Stimulated activated CD8-positive, alpha-beta memory T cell treated with anti-CD3 and anti-CD28 coated beads, Interleukin-4, amount 100 ng/mL, for 24 hours (primary cell): ENCODE results near the gene ZNG1B.
"Not testable (repeated sequence)": the region's sequence is repeated elsewhere in the genome, so short reads cannot be mapped to it uniquely, and the experiment has no call there.

ENCODE experiments used
- DNase-seq: peaks from one replicate; pipeline ENCODE4 v3.0.0-alpha.2; 2020; ENCODE audit warnings: low read depth

ZNG1B gene

GRCh38 chr2:113503094-113504042 lies 65.9 kb downstream of the ZNG1B start:
- not testable (repeated sequence) for DNase-seq

DNA sequence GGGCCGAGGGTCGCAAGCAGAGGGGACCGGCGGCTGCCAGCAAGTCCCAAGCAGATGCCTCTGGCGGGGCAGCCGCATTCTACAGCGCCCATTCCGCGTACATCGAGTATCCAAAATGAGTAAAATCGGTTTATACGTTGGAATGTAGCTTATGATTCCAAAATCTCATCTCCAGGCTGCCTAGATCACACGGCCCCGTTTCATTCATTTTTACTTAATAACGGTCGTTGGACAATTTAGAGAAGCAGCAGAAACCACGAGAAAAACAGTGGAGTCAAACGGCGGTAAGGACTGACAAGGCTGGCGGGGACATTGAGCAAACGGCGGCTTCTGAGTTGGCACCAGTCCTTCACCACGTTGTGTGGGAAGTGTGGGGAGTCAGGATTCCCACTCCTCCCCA lies 66.6 kb downstream of the ZNG1B start:
- DNase-seq, result not testable (repeated sequence)

DNA sequence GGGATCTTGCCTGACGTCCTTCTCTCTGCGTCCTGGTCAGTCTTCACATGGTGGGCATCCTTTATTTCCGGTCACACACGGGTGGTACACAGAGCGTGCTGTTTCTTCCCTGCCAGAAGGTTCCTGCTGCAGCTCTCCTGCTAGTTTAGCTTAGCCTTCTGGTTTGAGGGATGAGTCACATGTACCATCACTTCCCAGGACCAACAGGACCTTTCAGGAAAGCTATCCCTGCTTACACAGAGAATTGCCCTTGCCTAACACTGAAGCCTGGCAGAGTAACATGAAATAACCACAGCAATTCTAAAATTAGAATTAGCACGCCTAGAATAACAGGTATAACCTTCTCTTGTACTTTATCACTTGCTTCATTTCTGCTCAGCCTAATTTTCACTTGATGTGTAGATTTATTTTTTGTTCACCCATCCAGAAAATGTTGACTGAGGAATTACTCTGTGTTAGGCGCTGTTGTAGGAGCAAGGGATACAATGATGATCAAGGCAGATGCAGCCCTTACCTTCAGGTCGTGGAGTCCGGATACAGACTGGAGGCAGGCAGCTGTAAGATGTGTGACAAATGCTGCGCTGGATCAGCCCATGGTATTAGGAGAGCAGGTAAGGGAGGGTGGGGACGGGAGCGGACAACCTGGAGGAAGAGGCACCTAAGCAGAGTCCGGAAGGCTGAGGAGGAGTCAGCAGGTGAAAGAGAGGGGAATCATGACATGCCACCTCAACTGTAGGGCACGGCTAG lies 70.1 kb downstream of the ZNG1B start:
- DNase-seq, result not testable (repeated sequence)

DNA sequence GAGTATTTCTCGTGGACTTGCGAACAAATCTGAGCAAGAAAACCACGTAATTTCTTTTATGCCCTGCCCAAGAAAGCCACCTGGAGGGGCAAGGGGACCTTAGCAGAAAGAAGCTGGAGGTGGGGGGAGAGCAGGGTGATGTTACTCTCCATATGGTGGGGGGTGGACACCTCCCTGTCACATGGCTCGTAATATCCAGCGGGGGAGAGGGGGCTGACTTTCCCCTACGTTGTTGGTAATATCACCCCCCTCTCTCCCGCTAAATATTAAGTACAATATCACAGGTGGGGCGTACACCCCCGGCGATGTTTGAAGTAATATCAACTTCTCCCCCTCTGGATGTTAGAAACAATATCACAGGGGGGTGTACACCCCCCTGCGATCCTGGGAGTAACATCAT lies 70.7 kb downstream of the ZNG1B start:
- DNase-seq, result not testable (repeated sequence)

GRCh38 chr2:113510913-113511312 lies 73.4 kb downstream of the ZNG1B start:
- DNase-seq, result not testable (repeated sequence)

DNA sequence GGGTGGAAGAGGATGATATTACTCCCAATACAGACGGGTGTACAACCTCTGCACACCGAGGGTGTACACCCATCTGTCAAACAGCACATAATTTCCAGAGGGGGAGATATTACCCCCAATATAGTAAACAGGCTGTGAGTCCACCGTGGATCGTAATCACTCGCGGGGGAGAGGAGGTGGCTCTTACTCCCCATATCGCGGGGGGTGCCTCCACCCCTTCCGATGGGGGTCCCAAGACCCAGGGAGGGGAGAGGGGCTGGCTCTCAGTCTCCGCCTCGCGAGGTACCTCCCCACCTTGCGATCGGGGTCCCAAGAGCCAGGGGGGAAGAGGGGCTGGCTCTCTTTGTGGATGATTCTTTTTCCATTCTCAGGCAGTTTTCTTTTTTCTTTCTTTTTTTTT lies 74.4 kb downstream of the ZNG1B start:
- not testable (repeated sequence) for DNase-seq

DNA sequence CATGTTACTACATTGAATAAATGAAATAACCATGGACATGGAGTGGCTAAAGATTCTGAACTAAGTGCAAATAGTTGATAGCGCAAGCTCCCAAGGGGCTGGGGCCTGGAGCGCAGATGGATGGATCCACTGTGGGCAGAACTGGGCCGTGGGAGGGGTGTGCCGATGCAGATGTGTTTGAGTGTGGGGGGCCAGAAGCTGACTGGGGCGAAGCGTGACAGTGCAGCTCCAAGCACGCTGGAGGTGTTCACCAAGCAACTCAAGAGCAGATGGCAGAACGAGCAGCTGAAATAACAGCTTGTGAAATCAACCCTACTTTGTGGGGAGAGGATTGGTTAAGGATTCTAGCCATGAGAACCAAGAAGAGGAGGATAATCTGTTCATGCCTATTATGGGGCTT lies 78.0 kb downstream of the ZNG1B start:
- not testable (repeated sequence) for DNase-seq

GRCh38 chr2:113515995-113516394 lies 78.5 kb downstream of the ZNG1B start:
- not testable (repeated sequence) for DNase-seq

DNA sequence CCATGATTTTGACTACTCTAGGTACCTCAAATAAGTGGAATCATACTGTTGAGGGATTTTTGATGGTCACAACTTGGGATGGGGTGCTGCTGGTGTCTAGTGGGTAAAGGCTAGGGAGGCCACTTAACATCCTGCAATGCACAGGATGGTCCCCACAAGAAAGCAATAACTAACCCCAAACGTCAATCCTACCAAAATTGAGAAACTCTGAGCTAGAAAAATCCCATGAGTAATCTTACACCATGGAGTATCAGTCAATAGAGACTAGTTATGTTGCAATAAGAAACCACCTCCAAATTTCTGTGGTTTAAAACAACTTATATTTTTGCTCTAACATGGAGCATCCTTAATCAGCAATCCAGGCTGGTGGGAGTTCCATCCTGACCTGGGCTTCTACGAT lies 79.5 kb downstream of the ZNG1B start:
- not testable (repeated sequence) for DNase-seq

GRCh38 chr2:113520837-113521236 lies 83.3 kb downstream of the ZNG1B start:
- DNase-seq, result not testable (repeated sequence)

DNA sequence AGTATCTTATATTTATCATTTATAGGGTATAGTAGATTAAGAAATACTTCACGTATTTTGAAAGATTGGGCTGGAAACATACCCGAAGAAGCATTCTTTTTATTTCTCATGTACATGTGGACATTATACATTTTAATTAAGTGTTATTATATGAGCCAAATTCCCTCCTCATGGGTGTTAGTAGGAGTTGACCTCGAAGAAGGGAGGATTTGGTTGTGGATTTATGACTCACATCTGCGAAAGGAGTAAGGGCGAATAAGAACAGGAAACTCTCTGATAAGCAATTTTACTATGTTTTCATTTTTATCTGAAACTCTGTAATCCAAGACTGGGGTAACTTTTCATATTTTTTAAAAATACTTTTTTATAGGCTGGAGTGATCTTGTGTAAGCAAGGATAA lies 84.0 kb downstream of the ZNG1B start:
- not testable (repeated sequence) for DNase-seq

- DNase-seq, result not testable (repeated sequence)
Observed at GRCh38 chr2:113524986-113525385, 87.5 kb downstream of the ZNG1B start.

DNA sequence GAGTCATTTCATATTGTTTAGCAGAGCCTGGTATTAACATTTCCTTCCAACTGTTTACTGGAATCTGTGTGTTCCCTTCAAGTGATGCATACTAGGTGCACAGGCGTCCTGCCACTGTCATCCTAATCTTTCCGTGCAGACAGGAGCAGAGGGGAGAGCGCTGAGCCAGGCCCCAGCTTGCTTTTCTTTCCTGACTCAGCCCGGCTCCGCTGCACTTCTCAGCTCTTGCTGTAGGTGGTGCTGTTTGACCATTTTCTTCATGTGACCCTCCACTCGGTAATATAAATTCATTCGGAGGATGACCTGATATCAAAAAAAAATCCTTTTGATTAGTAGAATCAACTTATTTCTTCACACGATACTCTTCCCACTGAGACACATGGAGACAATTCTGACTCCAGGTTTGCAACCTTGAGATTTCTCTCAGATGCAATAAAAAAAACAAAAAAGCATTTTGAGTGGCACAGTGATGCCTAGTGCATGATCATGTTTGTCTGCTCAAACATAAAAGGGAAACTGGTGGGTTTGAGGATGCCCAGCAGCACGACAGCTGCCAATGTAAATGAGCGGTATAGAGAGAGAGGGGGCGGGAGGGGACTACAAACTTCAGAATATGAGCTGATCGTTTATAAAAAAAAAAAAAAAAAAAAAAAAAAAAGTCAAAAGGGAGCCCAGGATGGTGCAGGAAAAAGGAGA lies 90.0 kb downstream of the ZNG1B start:
- not testable (repeated sequence) for DNase-seq

DNA sequence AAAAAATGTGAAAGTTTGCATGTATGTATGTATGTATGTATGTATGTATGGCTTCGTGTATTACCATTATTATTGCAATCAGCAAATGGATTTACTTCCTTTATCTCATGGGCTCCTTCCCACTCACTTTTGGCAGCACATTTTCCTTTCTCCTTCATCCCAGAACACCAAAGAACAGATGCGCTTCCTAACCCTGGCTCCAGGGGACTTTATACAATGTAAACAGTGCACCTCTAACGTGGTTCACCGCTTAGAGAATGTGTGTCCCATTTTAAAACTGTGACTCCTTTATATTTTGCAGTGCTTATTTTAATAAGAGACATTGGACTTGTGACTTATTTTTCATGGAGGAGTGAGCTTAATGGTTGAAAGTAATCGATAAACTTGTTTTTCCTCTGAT lies 90.6 kb downstream of the ZNG1B start:
- not testable (repeated sequence) for DNase-seq

DNA sequence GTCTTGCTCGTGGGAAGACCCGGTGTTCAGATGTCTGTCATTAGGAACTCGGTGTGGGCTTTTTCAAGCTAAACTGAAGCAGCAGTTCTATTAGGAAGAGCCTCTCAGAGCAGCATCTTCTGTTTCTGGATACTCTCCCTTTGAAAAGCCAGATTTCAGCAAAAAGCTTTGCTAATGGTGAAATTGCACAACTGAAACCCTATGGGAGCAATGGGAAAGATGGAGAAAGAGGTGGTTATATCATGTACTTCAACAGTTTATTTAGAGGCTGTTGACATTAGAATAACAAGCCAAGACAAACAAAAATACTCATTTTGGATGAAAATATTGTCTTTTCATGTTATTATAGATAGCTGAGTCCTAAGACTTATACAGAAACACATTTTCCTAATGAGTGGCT lies 91.4 kb downstream of the ZNG1B start:
- not testable (repeated sequence) for DNase-seq

DNA sequence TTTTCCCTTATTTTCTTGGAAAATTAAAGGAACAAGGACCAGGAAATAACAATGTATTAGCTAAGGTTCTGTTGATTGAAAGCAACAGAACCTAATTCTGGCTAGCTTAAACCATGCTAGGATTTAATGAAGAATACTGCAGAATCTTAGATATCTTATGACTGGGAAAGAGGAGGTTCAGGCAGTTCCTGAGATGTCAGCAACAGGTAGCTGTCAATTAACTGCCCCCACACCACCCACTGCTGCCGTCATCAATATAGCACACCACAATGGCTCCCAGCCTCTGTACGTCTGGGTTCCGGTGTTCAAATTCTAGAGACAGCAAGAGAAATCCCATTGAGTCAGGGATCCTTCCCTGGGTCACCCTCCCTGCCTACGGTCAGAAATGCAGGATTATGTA lies 95.5 kb downstream of the ZNG1B start:
- not testable (repeated sequence) for DNase-seq

DNA sequence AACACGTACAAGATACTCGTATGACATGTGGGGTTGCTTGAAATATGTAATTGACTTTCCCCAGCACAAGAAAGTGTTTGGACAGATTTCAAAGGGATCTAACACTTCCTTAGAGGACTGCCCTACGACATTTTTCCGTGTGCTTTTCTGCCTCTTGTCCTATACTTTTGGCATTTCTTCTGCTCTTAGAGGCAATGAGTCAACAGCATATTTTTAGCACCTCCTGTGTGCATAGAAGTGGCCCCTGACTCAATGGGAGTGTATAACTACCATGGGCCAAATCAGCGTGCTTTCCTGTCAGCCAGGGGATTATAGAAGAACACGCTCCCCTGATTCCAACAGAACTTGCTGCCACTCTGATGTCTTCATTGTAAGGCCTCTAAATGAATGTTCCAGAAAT lies 99.1 kb downstream of the ZNG1B start:
- not testable (repeated sequence) for DNase-seq

GRCh38 chr2:113540834-113541203 lies 103.3 kb downstream of the ZNG1B start:
- not testable (repeated sequence) for DNase-seq

DNA sequence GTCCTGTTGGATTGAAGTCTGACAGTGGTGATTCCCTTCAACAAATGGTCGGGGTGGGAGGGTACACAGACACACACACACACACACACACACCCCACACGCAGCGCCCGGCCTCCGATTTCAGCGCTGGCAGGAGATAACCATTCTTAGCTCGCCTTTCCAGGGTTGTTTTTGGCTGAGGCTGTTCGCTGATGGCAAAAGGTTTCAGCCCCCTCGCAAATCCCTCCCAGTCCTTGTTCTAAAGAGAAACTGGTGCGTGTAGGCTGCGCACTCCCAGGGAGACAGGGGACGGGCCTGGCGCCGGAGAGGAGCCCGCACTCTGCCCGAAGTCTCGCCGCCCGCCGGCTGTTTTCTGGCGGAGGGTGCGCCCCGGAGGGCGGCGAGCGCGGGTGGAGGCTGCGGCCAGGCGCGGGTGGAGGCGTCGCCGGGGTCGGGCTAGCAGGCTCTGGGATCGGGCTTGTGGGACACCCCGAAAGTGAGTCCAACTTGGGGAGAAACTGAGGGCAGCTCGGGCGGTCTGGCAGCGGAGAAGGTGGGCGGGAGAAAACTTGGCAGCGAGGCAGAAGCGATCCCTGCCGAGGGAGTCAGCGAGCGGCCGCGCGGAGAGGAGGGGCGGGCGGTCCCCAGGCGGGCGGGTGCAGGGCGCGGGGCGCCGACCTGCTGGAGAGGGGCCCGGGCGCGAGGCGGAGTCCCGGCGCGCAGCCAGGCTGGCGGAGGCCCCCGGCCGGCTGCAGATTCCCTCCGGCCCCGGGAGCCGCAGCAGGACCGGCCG lies 103.9 kb downstream of the ZNG1B start:
- DNase-seq, result not testable (repeated sequence)

DNA sequence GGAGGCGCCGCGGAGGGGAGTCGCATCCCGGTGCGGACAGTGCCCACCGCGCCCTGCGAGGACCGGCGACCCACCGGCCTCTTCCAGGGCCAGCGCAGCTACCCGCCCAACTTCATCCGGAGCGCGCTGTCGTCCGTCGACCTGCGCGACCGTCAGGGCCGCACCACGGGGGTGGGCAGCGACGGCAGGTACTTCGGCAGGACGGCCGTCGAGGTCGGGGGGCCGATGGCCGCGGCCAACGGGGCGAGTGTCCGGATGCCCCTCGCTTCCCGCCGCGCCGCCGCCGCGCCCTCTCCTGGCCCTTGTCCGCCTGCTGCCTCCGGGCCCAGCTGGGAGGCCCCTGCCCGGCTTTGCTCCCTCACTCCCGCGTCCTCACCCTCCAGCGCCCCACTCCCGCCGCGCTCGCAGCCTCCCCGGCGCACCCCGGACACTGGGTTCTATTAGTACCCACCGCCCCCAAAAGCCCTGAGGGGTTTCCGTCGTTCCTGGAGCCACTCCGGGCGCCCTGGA lies 104.5 kb downstream of the ZNG1B start:
- not testable (repeated sequence) for DNase-seq

GRCh38 chr2:113542529-113542928 lies 105.0 kb downstream of the ZNG1B start:
- not testable (repeated sequence) for DNase-seq
